Keratinocyte (primary cell): ENCODE measurements around the gene SP6. TPM values are rescaled to one million over a fixed set of nuclear protein-coding genes. Genes with fewer than 3 reads are reported as not detected.

Experiments
- DNase-seq: peaks from one replicate; pipeline ENCODE4 v3.0.0-alpha.2; 2011; ENCODE audit warnings: low read depth, missing footprints, low spot score
- FAIRE-seq: peaks from 2 replicates; lab custom pipeline; 2011; peaks lifted over from hg19 to GRCh38; lab: Jason Lieb, UNC
- H2AFZ ChIP-seq: 2 replicates; pipeline ENCODE4 v1.6.0; 2012; ENCODE audit warnings: low read length, control low read depth, inconsistent platforms; ENCODE audit not compliant: control insufficient read depth
- H3K27ac ChIP-seq: 2 replicates; pipeline ENCODE4 v1.5.1; 2011; ENCODE audit warnings: low read length; ENCODE audit not compliant: control insufficient read depth, insufficient read depth
- H3K27me3 ChIP-seq: 3 replicates; pipeline ENCODE4 v1.6.0; 2011; ENCODE audit warnings: low read length; ENCODE audit not compliant: control insufficient read depth, insufficient read depth; ENCODE audit errors: extremely low read depth
- H3K36me3 ChIP-seq, 2 experiments: 2 replicates in 1 of 2; 3 replicates in 1 of 2; pipeline ENCODE4 v1.5.1; 2011; ENCODE audit warnings: low read length in 2 of 2, mild to moderate bottlenecking in 1 of 2; ENCODE audit not compliant: control insufficient read depth in 2 of 2, insufficient read depth in 2 of 2; ENCODE audit errors: extremely low read depth in 1 of 2
- H3K4me1 ChIP-seq: 3 replicates; pipeline ENCODE4 v1.5.1; 2011; ENCODE audit warnings: low read length; ENCODE audit not compliant: control insufficient read depth, insufficient read depth; ENCODE audit errors: extremely low read depth
- H3K4me2 ChIP-seq: 3 replicates; pipeline ENCODE4 v1.6.0; 2011; ENCODE audit warnings: low read depth, low read length; ENCODE audit not compliant: control insufficient read depth, insufficient read depth; ENCODE audit errors: extremely low read depth
- H3K4me3 ChIP-seq, 3 experiments: fragments of 200-600 bp in 1 of 3; sonication (generic) in 1 of 3; 2 replicates in 2 of 3; 3 replicates in 1 of 3; pipeline ENCODE4 v1.5.1; 2011 to 2016; ENCODE audit warnings: low read length in 3 of 3, mild to moderate bottlenecking in 3 of 3, control low read depth in 2 of 3, inconsistent platforms in 1 of 3, low read depth in 1 of 3, mixed read lengths in 1 of 3, mixed run types in 1 of 3, moderate library complexity in 1 of 3; ENCODE audit not compliant: control insufficient read depth in 2 of 3, insufficient read depth in 2 of 3; ENCODE audit errors: extremely low read depth in 1 of 3
- H3K79me2 ChIP-seq: 2 replicates; pipeline ENCODE4 v1.6.0; 2012; ENCODE audit warnings: low read length; ENCODE audit not compliant: control insufficient read depth, insufficient read depth
- H3K9ac ChIP-seq: 3 replicates; pipeline ENCODE4 v1.6.0; 2011; ENCODE audit warnings: low read length; ENCODE audit not compliant: control insufficient read depth, insufficient read depth; ENCODE audit errors: extremely low read depth
- H3K9me1 ChIP-seq: 3 replicates; pipeline ENCODE4 v1.6.0; 2011; ENCODE audit warnings: low read length; ENCODE audit not compliant: control insufficient read depth, insufficient read depth; ENCODE audit errors: extremely low read depth
- H3K9me3 ChIP-seq: 2 replicates; pipeline ENCODE4 v1.5.1; 2012; ENCODE audit warnings: low read depth, low read length; ENCODE audit not compliant: control insufficient read depth
- H4K20me1 ChIP-seq: 3 replicates; pipeline ENCODE4 v1.6.0; 2011; ENCODE audit warnings: low read length; ENCODE audit not compliant: control insufficient read depth, insufficient read depth; ENCODE audit errors: extremely low read depth
- EZH2 ChIP-seq: IDR thresholded peaks from one replicate; pipeline ENCODE4 v1.6.1; 2012; ENCODE audit warnings: inconsistent platforms, mild to moderate bottlenecking, low read length, moderate library complexity
- dilution Hi-C: fragments of 300-500 bp; cut with MboI; formaldehyde crosslinking; loops from one replicate; pipeline ENCODE4 v1.7.0; 2020; ENCODE audit warnings: low sequenced_read_pairs; ENCODE audit not compliant: extremely low pct_ligation_motif_present
- polyA plus RNA-seq, 5 experiments: library from polyadenylated mRNA; depleted of rRNA in 3 of 5; stranded (reverse) in 3 of 5; stranded (forward) in 1 of 5; unstranded in 1 of 5; fragments of >200 nt; gene quantifications; 1 replicate in 1 of 5; 2 replicates in 3 of 5; 3 replicates in 1 of 5; pipeline versions ENCODE4 v1.2.1 to v1.2.3, GENCODE V29; 2011 to 2012; ENCODE audit warnings: missing spikeins in 2 of 5, low read depth in 1 of 5, low replicate concordance in 1 of 5
- TF ChIP-seq, protein P1 (sequence below), 3 experiments: IDR thresholded peaks in 1 of 3; conservative IDR thresholded peaks in 1 of 3; optimal IDR thresholded peaks in 1 of 3; 2 replicates in 2 of 3; 3 replicates in 1 of 3; pipeline versions ENCODE3 to v1.5.1; 2011; ENCODE audit warnings: low read length in 3 of 3, mild to moderate bottlenecking in 3 of 3, moderate library complexity in 2 of 3, control low read depth in 1 of 3, inconsistent platforms in 1 of 3; ENCODE audit not compliant: insufficient read depth in 2 of 3; ENCODE audit errors: extremely low read depth in 1 of 3

SP6 gene
- polyA plus RNA-seq, 1 donor (not counting 4 experiments of a cell fraction or from before 2014, with no cell fraction given) = 2.0 TPM

DNA sequence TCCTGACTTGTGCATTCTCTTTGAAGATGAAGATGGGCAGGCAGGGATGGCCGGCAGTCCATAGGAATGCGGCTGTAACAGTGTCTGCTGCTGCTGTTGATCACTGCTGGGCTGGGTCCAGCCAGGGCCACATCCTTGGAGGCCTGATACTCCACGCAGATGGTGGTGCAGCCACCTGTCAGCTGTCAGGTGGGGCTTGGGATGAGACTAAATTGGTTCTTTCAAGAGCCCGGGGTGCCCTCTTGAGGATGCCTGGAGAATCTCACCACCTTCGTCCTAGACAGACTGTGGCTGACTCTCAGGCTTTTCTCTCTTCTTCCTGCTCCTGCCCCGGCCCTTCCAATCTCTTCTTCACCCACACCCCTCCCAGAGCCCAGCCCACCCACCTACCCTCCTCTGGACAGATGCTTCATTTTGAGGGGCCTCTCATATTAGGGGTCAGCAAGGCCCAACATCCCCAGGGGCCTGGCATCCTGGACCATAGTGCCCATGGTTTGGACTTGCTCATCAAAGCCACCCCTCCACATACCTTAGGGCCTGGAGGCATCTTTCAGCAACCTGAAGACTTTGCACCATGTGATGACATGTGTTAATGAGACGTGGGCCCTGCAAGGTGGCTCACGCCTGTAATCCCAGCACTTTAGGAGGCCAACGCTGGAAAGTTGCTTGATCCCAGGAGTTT is 48.5 kb downstream of the SP6 start:
- no peak overlapping the region for H3K4me3 ChIP-seq
- H3K9ac ChIP-seq = no peak overlapping the region
- no peak overlapping the region for H3K27ac ChIP-seq
- no peaks in the 10 kb centered on the region for H3K79me2 ChIP-seq
- peak; percentile 93 for FAIRE-seq
- no peaks in the 10 kb centered on the region for H4K20me1 ChIP-seq
- H3K4me1 ChIP-seq = no peaks in the 10 kb centered on the region
- TF ChIP-seq, protein P1, sequence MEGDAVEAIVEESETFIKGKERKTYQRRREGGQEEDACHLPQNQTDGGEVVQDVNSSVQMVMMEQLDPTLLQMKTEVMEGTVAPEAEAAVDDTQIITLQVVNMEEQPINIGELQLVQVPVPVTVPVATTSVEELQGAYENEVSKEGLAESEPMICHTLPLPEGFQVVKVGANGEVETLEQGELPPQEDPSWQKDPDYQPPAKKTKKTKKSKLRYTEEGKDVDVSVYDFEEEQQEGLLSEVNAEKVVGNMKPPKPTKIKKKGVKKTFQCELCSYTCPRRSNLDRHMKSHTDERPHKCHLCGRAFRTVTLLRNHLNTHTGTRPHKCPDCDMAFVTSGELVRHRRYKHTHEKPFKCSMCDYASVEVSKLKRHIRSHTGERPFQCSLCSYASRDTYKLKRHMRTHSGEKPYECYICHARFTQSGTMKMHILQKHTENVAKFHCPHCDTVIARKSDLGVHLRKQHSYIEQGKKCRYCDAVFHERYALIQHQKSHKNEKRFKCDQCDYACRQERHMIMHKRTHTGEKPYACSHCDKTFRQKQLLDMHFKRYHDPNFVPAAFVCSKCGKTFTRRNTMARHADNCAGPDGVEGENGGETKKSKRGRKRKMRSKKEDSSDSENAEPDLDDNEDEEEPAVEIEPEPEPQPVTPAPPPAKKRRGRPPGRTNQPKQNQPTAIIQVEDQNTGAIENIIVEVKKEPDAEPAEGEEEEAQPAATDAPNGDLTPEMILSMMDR (optimal IDR thresholded peaks at IDR 0.05 in 1 of 3, IDR thresholded peaks at IDR 0.05 in 1 of 3, conservative IDR thresholded peaks at IDR 0.05 in 1 of 3; ENCODE audit: extremely low read depth in 1 of 3, insufficient read depth in 2 of 3, low read length in 3 of 3) = peak; percentile 70 to 77 (median 76)
- no peak for TF ChIP-seq EZH2
- H2AFZ ChIP-seq = no peak overlapping the region
- dilution Hi-C loops = no loop called here
- H3K4me2 ChIP-seq = no peak overlapping the region
- H3K9me1 ChIP-seq = no peaks in the 10 kb centered on the region
- peaks cover 0 to under 1% of the 10 kb centered on the region in 2 experiments for H3K36me3 ChIP-seq
- H3K27me3 ChIP-seq = no peaks in the 10 kb centered on the region
- H3K9me3 ChIP-seq = no peaks in the 10 kb centered on the region
- no peak for DNase-seq

DNA sequence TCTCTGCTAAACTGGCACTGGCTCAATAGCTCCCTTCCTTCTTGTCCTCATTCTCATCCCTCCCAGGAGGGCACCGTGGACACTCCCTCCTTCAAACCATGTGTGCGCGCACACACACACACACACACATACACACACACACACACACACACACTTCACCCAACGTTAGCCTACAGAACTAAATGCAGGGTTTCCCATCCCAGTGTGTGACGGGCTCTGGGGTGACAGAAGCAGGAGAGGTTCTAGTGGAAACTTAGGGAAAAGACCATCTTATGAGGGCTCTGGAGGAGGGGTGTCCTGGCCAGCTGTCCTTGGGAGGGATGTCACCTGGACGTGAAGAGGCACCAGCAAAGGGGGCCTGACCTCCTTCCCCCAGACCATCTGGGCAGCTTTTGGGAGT is 49.1 kb downstream of the SP6 start:
- H3K4me1 ChIP-seq = no peaks in the 10 kb centered on the region
- dilution Hi-C loops = no loop called here
- no peak for FAIRE-seq

More for the DNA sequence above, 49.1 kb downstream of the SP6 start:
- Histone ChIP-seq H3K9me3 (no peaks in the 10 kb centered on the region), H3K9ac (no peak overlapping the region), H3K27ac (no peak overlapping the region), H3K79me2 (no peaks in the 10 kb centered on the region), H3K4me3 (no peak overlapping the region), H2AFZ (no peak overlapping the region), H4K20me1 (no peaks in the 10 kb centered on the region), H3K4me2 (no peak overlapping the region), H3K9me1 (no peaks in the 10 kb centered on the region), H3K27me3 (no peaks in the 10 kb centered on the region), H3K36me3 (no peaks in the 10 kb centered on the region)
- no peak for TF ChIP-seq EZH2
- TF ChIP-seq, protein P1 (optimal IDR thresholded peaks at IDR 0.05 in 1 of 3, IDR thresholded peaks at IDR 0.05 in 1 of 3, conservative IDR thresholded peaks at IDR 0.05 in 1 of 3; ENCODE audit: extremely low read depth in 1 of 3, insufficient read depth in 2 of 3, low read length in 3 of 3) = no peak
- DNase-seq = no peak
